Activated CD8-positive, alpha-beta T cell treated with anti-CD3 and anti-CD28 coated beads, Interleukin-2, amount 10 ng/mL, durations not matched to agents 7 days and 5 days (primary cell): ENCODE data around the gene MRTFA. TPM values are rescaled to one million over a fixed set of nuclear protein-coding genes. Genes with fewer than 3 reads are reported as not detected.
A peak's percentile ranks its signal among the peaks of the same experiment; 100 is the strongest.
"Not testable (repeated sequence)": the region's sequence is repeated elsewhere in the genome, so short reads cannot be mapped to it uniquely, and the experiment has no call there.

Experiments used
- ATAC-seq: fragments of 150-1000 bp; cut with Tn5 transposase; one replicate; pipeline ENCODE4 v1.10.0; 2021; ENCODE audit warnings: moderate library complexity
- CTCF ChIA-PET: fragments of 350-600 bp; sonication (Branson Sonifier 250); formaldehyde crosslinking; loops from one replicate; lab custom pipeline; 2021; ENCODE audit warnings: antibody characterized with exemption; lab: Charles Lee
- POLR2A ChIA-PET: fragments of 350-600 bp; sonication (Branson Sonifier 250); formaldehyde crosslinking; loops from one replicate; lab custom pipeline; 2021; ENCODE audit warnings: antibody characterized with exemption; lab: Charles Lee
- DNase-seq: peaks from one replicate; pipeline ENCODE4 v3.0.0-alpha.2; 2020
- H3K27ac Mint-ChIP-seq: one replicate; pipeline ENCODE4 v1.8.0; 2021; ENCODE audit warnings: mild to moderate bottlenecking, mixed read lengths
- H3K27me3 Mint-ChIP-seq: one replicate; pipeline ENCODE4 v1.8.0; 2021; ENCODE audit warnings: low read depth, mixed read lengths
- H3K36me3 Mint-ChIP-seq: one replicate; pipeline ENCODE4 v1.8.0; 2021; ENCODE audit warnings: low read depth, mixed read lengths
- H3K4me1 Mint-ChIP-seq: one replicate; pipeline ENCODE4 v1.8.0; 2021; ENCODE audit warnings: low read depth, mixed read lengths
- H3K4me3 Mint-ChIP-seq: one replicate; pipeline ENCODE4 v1.8.0; 2021; ENCODE audit warnings: mild to moderate bottlenecking, mixed read lengths
- H3K9me3 Mint-ChIP-seq: one replicate; pipeline ENCODE4 v1.8.0; 2022; ENCODE audit warnings: mixed read lengths; ENCODE audit not compliant: insufficient read depth
- total RNA-seq, 2 experiments: library from RNA; stranded (reverse); gene quantifications; one replicate each; pipeline ENCODE4 v1.2.3, GENCODE V29; 2021

Gene MRTFA
- total RNA-seq, 2 experiments from 2014 or later, result 65.0 to 65.1 TPM

GRCh38 chr22:40656651-40657050, 20.1 kb upstream of the MRTFA start:
- H3K27me3 Mint-ChIP-seq, POLR2A ChIA-PET, H3K4me3 Mint-ChIP-seq, H3K27ac Mint-ChIP-seq, H3K9me3 Mint-ChIP-seq, H3K36me3 Mint-ChIP-seq, H3K4me1 Mint-ChIP-seq, DNase-seq, ATAC-seq: not testable (repeated sequence)
- CTCF ChIA-PET, result interaction anchor here (0.9 to 1.1 kb wide), 2 partner anchors 113 to 220 kb away, joined by 3 read pairs; no protein-coding TSS in a partner anchor

- CTCF ChIA-PET, result interaction anchor here (0.9 to 1.9 kb wide), 4 partner anchors 10 to 219 kb away, joined by 3 to 6 read pairs (median 4); no protein-coding TSS in a partner anchor
- H3K27ac Mint-ChIP-seq, H3K36me3 Mint-ChIP-seq, H3K27me3 Mint-ChIP-seq, POLR2A ChIA-PET, ATAC-seq, DNase-seq, H3K4me3 Mint-ChIP-seq, H3K9me3 Mint-ChIP-seq: not testable (repeated sequence)
- H3K4me1 Mint-ChIP-seq, result peaks cover 12% of the 10 kb centered on the region
Measured at GRCh38 chr22:40655941-40656340, 19.4 kb upstream of the MRTFA start.

GRCh38 chr22:40654522-40655167, 18.1 kb upstream of the MRTFA start:
- Mint-ChIP-seq H3K27ac (no peak overlapping the region), H3K4me3 (no peak overlapping the region), H3K9me3 (no peaks in the 10 kb centered on the region), H3K36me3 (no peaks in the 10 kb centered on the region), H3K27me3 (no peaks in the 10 kb centered on the region), H3K4me1 (peaks cover 12% of the 10 kb centered on the region)
- no peak for ATAC-seq
- DNase-seq, result no peak
- ChIA-PET CTCF (interaction anchor here (1.8 to 2.5 kb wide), 3 partner anchors 9 to 244 kb away, joined by 5 to 6 read pairs (median 6); no protein-coding TSS in a partner anchor), POLR2A (no interaction called here)

GRCh38 chr22:40653361-40653760, 16.8 kb upstream of the MRTFA start:
- POLR2A ChIA-PET, result no interaction called here

GRCh38 chr22:40651563-40652501, 15.3 kb upstream of the MRTFA start:
- peak; percentile 79 for ATAC-seq
- DNase-seq, result peak; percentile 63
- Mint-ChIP-seq H3K27ac (peak overlapping the region; percentile 80), H3K27me3 (no peaks in the 10 kb centered on the region), H3K4me3 (peak overlapping the region; percentile 65), H3K4me1 (peaks cover 19% of the 10 kb centered on the region), H3K36me3 (no peaks in the 10 kb centered on the region), H3K9me3 (no peaks in the 10 kb centered on the region)
- CTCF ChIA-PET, result interaction anchor here (1.1 to 1.7 kb wide), 6 partner anchors 15 to 271 kb away, joined by 3 to 9 read pairs (median 4); partner anchors contain the start of gene MRTFA
- POLR2A ChIA-PET, result no interaction called here

More at GRCh38 chr22:40653361-40653760, 16.8 kb upstream of the MRTFA start:
- no peaks in the 10 kb centered on the region for H3K9me3 Mint-ChIP-seq
- DNase-seq, result no peak
- H3K36me3 Mint-ChIP-seq, result no peaks in the 10 kb centered on the region
- ATAC-seq, result no peak
- H3K27ac Mint-ChIP-seq, result no peak overlapping the region
- CTCF ChIA-PET, result interaction anchor here (2.5 kb wide), 1 partner anchor 246 kb away, joined by 6 read pairs; no protein-coding TSS in a partner anchor
- H3K4me1 Mint-ChIP-seq, result peaks cover 12% of the 10 kb centered on the region
- no peaks in the 10 kb centered on the region for H3K27me3 Mint-ChIP-seq
- H3K4me3 Mint-ChIP-seq, result no peak overlapping the region

GRCh38 chr22:40651057-40651456, 14.5 kb upstream of the MRTFA start:
- H3K4me1 Mint-ChIP-seq, result peaks cover 23% of the 10 kb centered on the region
- DNase-seq, result no peak
- H3K27me3 Mint-ChIP-seq, result no peaks in the 10 kb centered on the region
- POLR2A ChIA-PET, result interaction anchor here (1.4 kb wide), 1 partner anchor 14 kb away, joined by 8 read pairs; the partner anchor contains the start of gene MRTFA
- no peaks in the 10 kb centered on the region for H3K9me3 Mint-ChIP-seq
- no peak overlapping the region for H3K4me3 Mint-ChIP-seq
- CTCF ChIA-PET, result interaction anchor here (1.0 to 1.7 kb wide), 7 partner anchors 14 to 272 kb away, joined by 3 to 9 read pairs (median 5); partner anchors contain the start of gene MRTFA
- ATAC-seq, result no peak
- no peak overlapping the region for H3K27ac Mint-ChIP-seq
- no peaks in the 10 kb centered on the region for H3K36me3 Mint-ChIP-seq

GRCh38 chr22:40648386-40648785, 11.9 kb upstream of the MRTFA start:
- ChIA-PET CTCF (interaction anchor here (1.1 to 4.0 kb wide), 2 partner anchors 212 to 251 kb away, joined by 3 to 76 read pairs; no protein-coding TSS in a partner anchor), POLR2A (interaction anchor here (0.6 to 1.5 kb wide), 2 partner anchors 29 to 124 kb away, joined by 3 read pairs; no protein-coding TSS in a partner anchor)
- H3K4me1 Mint-ChIP-seq, result peaks cover 25% of the 10 kb centered on the region
- H3K9me3 Mint-ChIP-seq, result no peaks in the 10 kb centered on the region
- no peak overlapping the region for H3K27ac Mint-ChIP-seq
- DNase-seq (no peak), ATAC-seq (no peak)
- no peaks in the 10 kb centered on the region for H3K36me3 Mint-ChIP-seq
- no peak overlapping the region for H3K4me3 Mint-ChIP-seq
- peaks cover 2% of the 10 kb centered on the region for H3K27me3 Mint-ChIP-seq

- Mint-ChIP-seq H3K36me3 (no peaks in the 10 kb centered on the region), H3K9me3 (no peaks in the 10 kb centered on the region), H3K4me1 (peaks cover 12% of the 10 kb centered on the region), H3K4me3 (no peak overlapping the region), H3K27me3 (peaks cover 2% of the 10 kb centered on the region), H3K27ac (no peak overlapping the region)
- DNase-seq (no peak), ATAC-seq (no peak)
- POLR2A ChIA-PET, result interaction anchor here (0.6 to 2.1 kb wide), 4 partner anchors 8 to 253 kb away, joined by 3 to 7 read pairs (median 5); partner anchors contain the start of gene MRTFA
- CTCF ChIA-PET, result interaction anchor here (0.6 to 4.5 kb wide), 55 partner anchors 10 to 297 kb away, joined by 3 to 229 read pairs (median 4); partner anchors contain the start of gene MRTFA
Measured at GRCh38 chr22:40645579-40646197, 9.2 kb upstream of the MRTFA start.

- POLR2A ChIA-PET, result interaction anchor here (0.6 to 1.0 kb wide), 3 partner anchors 10 to 109 kb away, joined by 3 read pairs; no protein-coding TSS in a partner anchor
- no peak overlapping the region for H3K27ac Mint-ChIP-seq
- H3K9me3 Mint-ChIP-seq, result no peaks in the 10 kb centered on the region
- H3K36me3 Mint-ChIP-seq, result no peaks in the 10 kb centered on the region
- no peak overlapping the region for H3K4me3 Mint-ChIP-seq
- DNase-seq (no peak), ATAC-seq (no peak)
- peaks cover 2% of the 10 kb centered on the region for H3K27me3 Mint-ChIP-seq
- peaks cover 12% of the 10 kb centered on the region for H3K4me1 Mint-ChIP-seq
- CTCF ChIA-PET, result interaction anchor here (1.9 kb wide), 1 partner anchor 118 kb away, joined by 12 read pairs; no protein-coding TSS in a partner anchor
Measured at GRCh38 chr22:40642316-40642715, 5.8 kb upstream of the MRTFA start.

- no peak overlapping the region for H3K27ac Mint-ChIP-seq
- ChIA-PET POLR2A (no interaction called here), CTCF (interaction anchor here (1.9 kb wide), 1 partner anchor 117 kb away, joined by 12 read pairs; no protein-coding TSS in a partner anchor)
Measured at GRCh38 chr22:40641269-40641668, 4.8 kb upstream of the MRTFA start.

More at GRCh38 chr22:40641269-40641668, 4.8 kb upstream of the MRTFA start:
- no peak for DNase-seq
- Mint-ChIP-seq H3K4me1 (peaks cover 10% of the 10 kb centered on the region), H3K36me3 (no peaks in the 10 kb centered on the region), H3K4me3 (no peak overlapping the region), H3K27me3 (peaks cover 2% of the 10 kb centered on the region), H3K9me3 (no peaks in the 10 kb centered on the region)
- ATAC-seq, result no peak
